22Rv1 (cell line): ENCODE results near the gene UGT1A9.
"Not testable (repeated sequence)": the region's sequence is repeated elsewhere in the genome, so short reads cannot be mapped to it uniquely, and the experiment has no call there.

Source experiments
- H3K27ac ChIP-seq: fragments of 450-650 bp; 2 replicates; pipeline ENCODE4 v1.5.1; 2017
- ZFX ChIP-seq: fragments of 450-650 bp; IDR thresholded peaks from 2 replicates; pipeline ENCODE4 v1.6.1; 2017; ENCODE audit warnings: antibody characterized with exemption, borderline replicate concordance
- TF ChIP-seq, protein P1 (sequence below): fragments of 450-650 bp; IDR thresholded peaks from 2 replicates; pipeline ENCODE4 v1.5.1; 2017; ENCODE audit warnings: mild to moderate bottlenecking

Gene UGT1A9

DNA sequence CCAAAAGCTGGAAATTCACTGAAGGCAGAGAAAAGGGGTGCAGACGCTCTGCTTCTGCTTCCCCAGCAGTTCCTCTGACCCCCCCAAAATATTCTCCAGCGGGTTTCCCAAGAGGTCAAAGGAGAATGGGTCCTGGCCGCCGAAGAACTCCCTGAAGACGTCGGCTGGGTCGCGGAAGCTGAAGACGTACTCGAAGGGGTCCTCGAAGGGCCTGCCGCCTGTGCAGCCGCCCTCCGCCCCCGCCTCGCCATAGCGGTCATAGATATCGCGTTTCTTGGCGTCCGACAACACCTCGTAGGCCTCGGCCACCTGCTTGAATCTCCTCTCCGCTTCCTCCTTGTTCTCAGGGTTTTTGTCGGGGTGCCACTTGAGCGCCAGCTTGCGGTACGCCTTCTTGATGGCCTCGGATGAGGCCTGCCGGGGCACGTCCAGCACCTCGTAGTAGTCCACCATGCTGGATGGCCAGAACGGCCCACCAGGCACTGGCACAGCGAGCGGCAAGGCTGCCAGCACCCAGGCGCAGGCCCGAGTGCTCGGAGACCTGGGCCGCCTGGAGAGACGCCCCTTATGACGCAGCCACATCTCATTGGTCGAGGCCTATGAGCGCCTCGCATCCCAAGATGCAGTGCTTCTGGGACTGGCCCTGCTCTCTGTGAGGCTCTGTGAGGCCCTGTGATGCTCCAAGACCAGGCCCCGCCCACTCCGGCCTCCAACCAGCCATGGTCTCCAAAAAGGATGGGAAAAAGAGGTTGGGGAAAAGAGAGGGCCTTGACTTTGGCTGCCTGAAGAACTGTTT is 72.0 kb downstream of the UGT1A9 start:
- TF ChIP-seq, protein P1, sequence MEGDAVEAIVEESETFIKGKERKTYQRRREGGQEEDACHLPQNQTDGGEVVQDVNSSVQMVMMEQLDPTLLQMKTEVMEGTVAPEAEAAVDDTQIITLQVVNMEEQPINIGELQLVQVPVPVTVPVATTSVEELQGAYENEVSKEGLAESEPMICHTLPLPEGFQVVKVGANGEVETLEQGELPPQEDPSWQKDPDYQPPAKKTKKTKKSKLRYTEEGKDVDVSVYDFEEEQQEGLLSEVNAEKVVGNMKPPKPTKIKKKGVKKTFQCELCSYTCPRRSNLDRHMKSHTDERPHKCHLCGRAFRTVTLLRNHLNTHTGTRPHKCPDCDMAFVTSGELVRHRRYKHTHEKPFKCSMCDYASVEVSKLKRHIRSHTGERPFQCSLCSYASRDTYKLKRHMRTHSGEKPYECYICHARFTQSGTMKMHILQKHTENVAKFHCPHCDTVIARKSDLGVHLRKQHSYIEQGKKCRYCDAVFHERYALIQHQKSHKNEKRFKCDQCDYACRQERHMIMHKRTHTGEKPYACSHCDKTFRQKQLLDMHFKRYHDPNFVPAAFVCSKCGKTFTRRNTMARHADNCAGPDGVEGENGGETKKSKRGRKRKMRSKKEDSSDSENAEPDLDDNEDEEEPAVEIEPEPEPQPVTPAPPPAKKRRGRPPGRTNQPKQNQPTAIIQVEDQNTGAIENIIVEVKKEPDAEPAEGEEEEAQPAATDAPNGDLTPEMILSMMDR: no peak
- TF ChIP-seq ZFX: no peak
- H3K27ac ChIP-seq: peak overlapping the region; percentile 77

GRCh38 chr2:233745073-233745755 is 73.5 kb downstream of the UGT1A9 start:
- TF ChIP-seq ZFX: no peak
- TF ChIP-seq, protein P1: no peak
- H3K27ac ChIP-seq: peak overlapping the region; percentile 77

GRCh38 chr2:233745838-233746237 is 74.1 kb downstream of the UGT1A9 start:
- peak overlapping the region; percentile 77 for H3K27ac ChIP-seq

- H3K27ac ChIP-seq: peak overlapping the region; percentile 77
- TF ChIP-seq ZFX: no peak
- TF ChIP-seq, protein P1: no peak
These were observed 75.0 kb downstream of the UGT1A9 start for GRCh38 chr2:233746475-233747282.

- TF ChIP-seq, protein P1: no peak
- no peak for TF ChIP-seq ZFX
- H3K27ac ChIP-seq: peak overlapping the region; percentile 77; the same call in 1 of the 2 replicates
These were observed 75.5 kb downstream of the UGT1A9 start for GRCh38 chr2:233747283-233747544.

DNA sequence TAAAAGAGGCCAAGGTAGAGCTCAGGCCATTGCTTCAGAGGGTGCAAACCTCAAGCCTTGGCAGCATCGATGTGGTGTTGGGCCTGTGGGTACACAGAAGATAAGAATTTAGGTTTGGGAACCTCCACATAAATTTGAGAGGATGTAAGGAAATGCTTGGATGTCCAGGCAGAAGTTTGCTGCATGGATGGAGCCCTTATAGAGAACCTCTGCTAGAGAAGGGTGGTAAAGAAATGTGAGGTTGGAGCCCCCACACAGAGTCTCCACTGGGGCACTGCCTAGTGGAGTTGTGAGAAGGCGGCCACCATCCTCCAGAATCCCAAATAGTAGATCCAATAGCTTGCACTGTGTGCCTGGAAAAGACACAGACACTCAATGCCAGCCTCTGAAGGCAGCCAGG is 79.0 kb downstream of the UGT1A9 start:
- H3K27ac ChIP-seq: not testable (repeated sequence)

DNA sequence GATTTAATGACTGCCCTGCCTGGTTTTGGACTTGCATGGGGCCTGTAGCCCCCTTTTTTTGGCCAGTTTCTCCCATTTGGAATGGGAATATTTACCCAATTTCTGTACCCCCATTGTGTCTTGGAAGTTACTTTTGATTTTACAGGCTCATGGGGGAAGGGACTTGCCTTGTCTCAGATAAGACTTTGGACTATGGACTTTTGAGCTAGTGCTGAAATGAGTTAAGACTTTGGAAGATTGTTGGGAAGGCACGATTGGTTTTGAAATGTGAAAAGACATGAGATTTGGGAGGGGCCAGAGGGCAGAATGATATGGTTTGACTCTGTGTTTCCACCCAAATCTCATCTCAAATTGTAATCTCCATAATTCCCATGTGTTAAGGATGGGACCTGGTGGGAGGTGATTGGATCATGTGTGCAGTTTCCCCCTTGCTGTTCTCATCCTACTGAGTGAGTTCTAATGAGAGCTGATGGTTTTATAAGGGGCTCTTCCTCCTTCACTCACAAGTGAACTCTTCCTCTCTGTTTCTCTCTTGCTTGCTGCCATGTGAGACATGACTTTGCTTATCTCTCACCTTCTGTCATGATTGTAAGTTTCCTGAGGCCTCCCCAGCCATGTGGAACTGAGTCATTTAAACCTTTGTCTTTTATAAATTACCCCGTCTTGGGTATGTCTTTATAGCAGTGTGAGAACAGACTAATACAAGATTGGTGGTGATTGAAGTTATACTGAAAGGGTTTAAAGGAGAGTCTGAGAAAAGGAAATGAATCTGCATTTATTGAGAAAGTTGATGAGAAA is 79.7 kb downstream of the UGT1A9 start:
- not testable (repeated sequence) for H3K27ac ChIP-seq

DNA sequence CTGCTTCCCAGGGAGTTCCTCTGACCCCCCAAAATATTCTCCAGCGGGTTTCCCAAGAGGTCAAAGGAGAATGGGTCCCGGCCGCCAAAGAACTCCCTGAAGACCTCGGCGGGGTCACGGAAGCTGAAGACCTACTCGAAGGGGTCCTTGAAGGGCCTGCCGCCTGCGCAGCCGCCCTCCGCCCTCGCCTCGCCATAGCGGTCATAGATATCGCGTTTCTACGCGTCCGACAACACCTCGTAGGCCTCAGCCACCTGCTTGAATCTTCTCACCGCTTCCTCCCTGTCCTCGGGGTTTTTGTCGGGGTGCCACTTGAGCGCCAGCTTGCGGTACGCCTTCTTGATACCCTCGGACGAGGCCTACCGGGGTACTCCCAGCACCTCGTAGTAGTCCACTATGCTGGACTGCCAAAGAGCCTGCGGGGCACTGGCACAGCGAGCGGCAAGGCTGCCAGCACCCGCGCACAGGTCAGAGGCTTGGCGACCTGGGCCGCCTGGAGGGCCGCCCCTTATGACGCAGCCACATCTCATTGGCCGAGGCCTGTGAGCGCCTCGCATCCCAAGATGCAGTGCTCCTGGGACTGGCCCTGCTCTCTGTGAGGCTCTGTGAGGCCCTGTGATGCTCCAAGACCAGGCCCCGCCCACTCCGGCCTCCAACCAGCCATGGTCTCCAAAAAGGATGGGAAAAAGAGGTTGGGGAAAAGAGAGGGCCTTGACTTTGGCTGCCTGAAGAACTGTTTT is 83.3 kb downstream of the UGT1A9 start:
- H3K27ac ChIP-seq: no peak overlapping the region
- TF ChIP-seq, protein P1: no peak
- no peak for TF ChIP-seq ZFX
